GM18517 (cell line): ENCODE data around the gene USP48.

Source experiments
- ATAC-seq: cut with Tn5 transposase; IDR thresholded peaks from one replicate; pipeline ENCODE4 v1.9.1; 2021; ENCODE audit warnings: mild to moderate bottlenecking, moderate library complexity; ENCODE audit not compliant: unreplicated experiment

USP48 gene

GRCh38 chr1:21749859-21750468 is 33.0 kb downstream of the USP48 start:
- ATAC-seq: no peak

DNA sequence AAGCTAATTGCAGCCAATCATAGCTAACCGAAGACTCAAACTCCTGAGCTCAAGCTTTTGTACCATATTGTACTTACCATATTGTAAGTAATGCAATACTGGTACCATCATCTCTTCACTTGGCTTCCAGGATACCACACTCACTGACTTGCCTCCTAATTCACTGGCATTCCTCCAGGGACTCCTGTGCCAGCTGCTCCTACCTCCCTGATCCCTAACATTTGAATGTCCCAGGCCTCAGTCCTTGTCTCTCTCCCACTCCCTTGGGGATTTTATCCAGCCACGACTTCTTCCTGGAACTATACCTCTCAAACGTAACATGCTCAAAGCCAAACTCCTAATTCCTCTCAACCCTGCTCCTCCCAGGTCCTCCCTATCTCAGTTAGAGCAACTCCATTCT is 33.8 kb downstream of the USP48 start:
- no peak for ATAC-seq

GRCh38 chr1:21743476-21743875 is 39.5 kb downstream of the USP48 start:
- no peak for ATAC-seq

DNA sequence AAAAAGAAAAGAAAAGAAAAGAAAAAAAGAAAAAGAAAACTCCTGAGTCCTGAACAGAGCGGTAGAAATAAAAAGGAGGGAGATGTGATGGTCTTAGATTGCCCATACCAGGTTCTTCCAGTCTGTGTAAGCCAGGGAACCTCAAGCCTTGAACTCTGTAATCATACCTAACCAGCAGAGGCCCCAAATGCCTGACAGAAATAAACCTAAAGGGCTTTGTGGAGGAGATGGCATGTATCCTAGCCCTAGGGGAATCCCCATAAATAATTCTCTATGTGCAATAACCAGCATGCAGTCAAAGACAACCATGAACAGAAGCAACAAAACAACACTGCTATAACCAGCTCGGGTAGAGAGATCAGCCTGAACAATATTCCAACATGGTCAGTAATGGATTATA is 40.4 kb downstream of the USP48 start:
- ATAC-seq: no peak

DNA sequence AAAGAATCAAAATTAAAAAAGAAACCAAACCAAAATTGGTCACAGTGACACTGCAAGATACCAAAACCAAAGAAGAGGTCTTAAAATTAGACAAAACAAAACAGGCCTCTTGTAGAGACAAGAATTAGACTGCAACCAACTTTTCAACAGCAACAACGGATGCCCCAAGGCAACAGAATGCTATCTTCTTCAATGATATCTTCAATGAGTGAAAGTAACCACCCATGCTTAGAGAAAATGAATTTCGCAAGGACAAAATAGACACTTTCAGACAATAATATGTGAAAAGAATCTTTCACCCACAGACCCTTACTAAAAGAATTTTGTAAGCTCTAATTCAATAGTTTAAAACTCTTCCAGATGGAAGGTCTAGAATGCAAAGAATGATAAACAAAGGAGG is 41.7 kb downstream of the USP48 start:
- no peak for ATAC-seq

DNA sequence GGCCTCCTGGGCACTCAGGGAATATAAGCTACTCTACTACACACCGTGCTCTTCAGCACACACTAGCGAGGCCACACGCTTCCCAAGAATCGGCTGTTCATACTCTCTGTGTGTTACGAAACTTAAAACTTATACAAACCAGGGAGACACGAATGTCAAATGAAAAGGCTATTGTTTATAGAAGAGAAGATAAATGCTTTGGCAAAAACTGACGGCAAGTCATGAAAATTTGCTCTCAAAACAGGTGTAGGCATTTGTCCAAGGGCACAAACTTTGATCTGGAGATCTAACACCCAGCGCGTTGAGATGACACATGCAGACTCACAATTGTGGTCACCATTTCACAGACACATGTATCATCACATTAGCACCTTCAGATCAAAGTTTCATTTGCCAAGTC is 46.1 kb downstream of the USP48 start:
- no peak for ATAC-seq

DNA sequence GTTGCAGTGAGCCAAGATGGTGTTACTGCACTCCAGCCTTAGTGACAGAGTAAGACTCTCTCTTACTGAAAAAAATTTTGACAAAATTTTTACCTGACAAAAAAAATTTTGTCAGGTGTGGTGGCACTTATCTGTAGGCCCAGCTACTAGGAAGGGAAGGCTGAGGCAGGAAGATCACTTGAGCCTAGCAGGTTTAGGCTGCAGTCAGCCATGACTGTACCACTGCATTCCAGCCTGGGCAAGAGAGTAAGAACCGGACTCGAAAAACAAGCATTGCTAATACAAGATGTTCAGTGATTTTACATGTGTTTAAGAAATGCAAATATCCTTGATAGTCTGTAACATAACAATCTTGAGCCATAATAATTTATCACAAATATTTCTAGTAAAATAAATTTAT is 46.9 kb downstream of the USP48 start:
- no peak for ATAC-seq

DNA sequence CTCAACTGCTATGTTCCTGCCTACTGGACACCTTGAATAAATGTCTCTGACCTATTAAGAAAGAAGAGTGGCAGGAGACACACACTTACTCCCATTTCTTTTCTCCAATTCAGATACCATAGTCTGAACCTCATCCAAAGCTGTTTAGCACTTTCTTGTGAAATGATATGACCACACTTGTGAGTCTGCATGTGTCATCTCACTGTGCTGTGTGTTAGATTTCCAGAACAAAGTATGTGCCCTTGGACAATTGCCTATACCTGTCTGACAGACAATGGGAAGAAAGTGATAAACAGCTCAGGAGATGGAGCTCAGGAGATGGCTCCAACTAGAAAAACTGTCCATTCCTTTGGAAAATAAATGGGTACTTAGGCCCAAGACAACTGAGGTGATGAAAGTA is 48.4 kb downstream of the USP48 start:
- ATAC-seq: no peak

DNA sequence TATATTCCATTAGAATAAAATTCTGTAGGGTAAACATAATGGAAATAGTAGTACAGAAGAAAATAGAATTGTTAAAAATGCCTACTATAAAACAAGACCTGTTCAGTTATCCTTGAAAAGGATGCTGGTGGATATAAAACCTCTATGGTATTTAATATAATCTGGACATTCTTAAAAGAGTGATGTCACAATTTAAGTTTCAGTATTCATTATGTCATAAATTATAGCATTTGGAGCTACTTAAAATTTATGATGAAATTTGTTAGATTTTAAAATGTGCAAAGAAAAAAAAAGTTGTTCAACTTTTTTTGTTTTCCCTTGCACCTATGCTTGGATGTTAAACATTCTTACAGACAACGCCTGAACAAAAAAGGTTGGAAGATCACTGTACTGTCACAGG is 50.3 kb downstream of the USP48 start:
- no peak for ATAC-seq

DNA sequence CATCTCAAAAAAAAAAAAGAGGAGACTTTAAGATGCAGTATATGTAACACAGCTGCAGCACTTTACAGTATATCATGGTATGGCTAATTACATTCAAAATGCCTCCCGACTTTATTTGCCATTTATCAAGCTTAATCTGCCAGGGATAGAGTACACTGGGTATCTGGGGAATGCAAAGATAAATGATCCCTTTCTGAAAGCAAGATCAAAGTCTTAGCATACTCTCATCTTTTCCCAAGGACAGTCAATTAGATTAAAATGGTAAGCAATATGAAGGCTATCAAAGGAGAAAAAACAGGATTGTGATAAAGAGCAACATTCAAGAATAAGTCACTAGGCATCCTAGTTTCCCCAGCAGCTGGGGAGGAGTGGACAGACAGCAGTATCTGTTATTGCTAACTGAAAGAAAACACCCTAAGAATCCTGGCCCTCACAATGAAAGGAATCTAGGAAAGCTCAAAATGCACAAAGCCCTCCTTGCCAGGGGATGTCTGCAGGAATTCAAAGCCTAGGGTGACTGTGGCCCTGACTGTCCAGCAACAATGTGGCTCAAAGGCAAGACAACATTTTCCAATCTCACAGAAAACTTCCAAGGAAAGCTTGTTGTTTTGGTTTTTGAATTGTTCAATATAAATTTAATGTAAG is 57.1 kb downstream of the USP48 start:
- ATAC-seq: no peak

DNA sequence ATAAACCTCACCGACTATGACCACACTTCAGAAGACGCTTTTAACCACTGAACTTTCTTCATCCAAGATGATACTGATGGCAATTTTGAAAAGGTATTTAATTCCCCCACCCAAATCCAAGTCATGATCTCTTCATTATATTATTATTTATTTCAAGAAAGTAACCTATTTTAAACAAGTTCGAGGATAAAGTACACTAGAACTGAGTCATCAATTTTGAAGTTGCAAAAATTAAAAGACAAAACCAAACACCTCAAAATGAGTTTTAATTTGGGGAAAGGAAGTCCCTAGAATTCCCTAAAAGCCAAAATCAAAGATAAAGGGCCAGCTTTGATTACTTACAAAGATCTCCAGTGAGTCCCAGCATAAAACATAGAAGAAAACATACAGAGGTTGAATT is 58.4 kb downstream of the USP48 start:
- ATAC-seq: no peak

- no peak for ATAC-seq
Measured at GRCh38 chr1:21724098-21724497, 58.9 kb downstream of the USP48 start.

GRCh38 chr1:21721295-21721985 is 61.5 kb downstream of the USP48 start:
- no peak for ATAC-seq

DNA sequence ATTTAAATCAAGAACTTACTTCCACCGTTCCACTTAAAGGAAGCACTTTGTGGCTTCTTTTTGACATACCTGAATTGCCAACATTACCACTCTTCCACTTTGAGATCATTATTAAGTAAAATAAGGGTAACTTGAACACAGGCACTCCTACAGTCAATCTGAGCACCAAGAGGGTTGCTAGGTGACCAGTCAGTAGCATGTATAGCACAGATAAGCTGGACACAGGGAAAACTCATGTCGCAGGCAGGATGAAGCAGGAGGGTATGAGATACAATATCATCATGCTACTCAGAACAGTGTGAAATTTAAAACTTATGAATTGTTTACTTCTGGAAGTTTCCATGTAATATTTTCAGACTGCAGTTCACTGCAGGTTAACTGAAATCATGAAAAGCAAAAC is 66.8 kb downstream of the USP48 start:
- no peak for ATAC-seq

DNA sequence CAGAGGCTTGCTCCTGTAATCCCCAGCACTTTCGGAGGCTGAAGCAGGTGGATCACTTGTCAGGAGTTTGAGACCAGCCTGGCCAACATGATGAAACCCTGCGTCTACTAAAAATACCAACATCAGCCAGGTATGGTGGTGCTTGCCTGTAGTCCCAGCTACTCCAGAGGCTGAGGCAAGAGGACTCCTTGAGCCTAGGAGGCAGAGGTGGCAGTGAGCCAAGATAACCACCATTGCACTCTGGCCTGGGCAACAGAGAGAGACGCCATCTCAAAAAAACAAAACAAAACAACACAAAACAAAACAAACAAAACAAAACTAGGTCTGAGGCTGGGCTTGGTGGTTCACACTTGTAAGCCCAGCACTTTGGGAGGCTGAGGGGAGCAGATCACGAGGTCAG is 75.1 kb downstream of the USP48 start:
- ATAC-seq: no peak

GRCh38 chr1:21707086-21707840 is 75.7 kb downstream of the USP48 start:
- ATAC-seq: no peak

- ATAC-seq: no peak
Measured at GRCh38 chr1:21706151-21706835, 76.7 kb downstream of the USP48 start.

- no peak for ATAC-seq
Measured at GRCh38 chr1:21705303-21705980, 77.5 kb downstream of the USP48 start.

- ATAC-seq: no peak
Measured at GRCh38 chr1:21704145-21704544, 78.8 kb downstream of the USP48 start.

- no peak for ATAC-seq
Measured at GRCh38 chr1:21703318-21703963, 79.5 kb downstream of the USP48 start.
